Astrocyte (in vitro differentiated cells and primary cell): ENCODE results near the gene SIK3.

Experiments
- CTCF ChIP-seq: IDR thresholded peaks from 2 replicates; pipeline ENCODE4 v1.5.1; 2011; ENCODE audit warnings: low read depth, mild to moderate bottlenecking, inconsistent platforms, low read length, moderate library complexity; ENCODE audit not compliant: insufficient read depth
- EZH2 ChIP-seq: IDR thresholded peaks from 2 replicates; pipeline ENCODE4 v1.6.1; 2012; ENCODE audit warnings: mild to moderate bottlenecking, low read length, inconsistent platforms; ENCODE audit not compliant: insufficient read depth

- no peak for TF ChIP-seq CTCF
- no peak for TF ChIP-seq EZH2
Observed at GRCh38 chr11:116849486-116849885, 248.7 kb downstream of the SIK3 start.
